Thyroid gland (tissue), 4 donors: ENCODE measurements around the gene SLC37A1. TPM values are rescaled to one million over a fixed set of nuclear protein-coding genes. Genes with fewer than 3 reads are reported as not detected.

ENCODE experiments used
- DNase-seq, 2 donors: peaks; one replicate each; pipeline ENCODE4 v3.0.0-alpha.2; 2019
- H3K27ac ChIP-seq, 3 donors: fragments of 200-600 bp; sonication (generic); 1 replicate in 2 of 3; 2 replicates in 1 of 3; pipeline ENCODE4 v1.5.1; 2016 to 2019; ENCODE audit warnings: mild to moderate bottlenecking in 1 of 3, moderate library complexity in 1 of 3
- H3K27me3 ChIP-seq: fragments of 200-600 bp; sonication (generic); one replicate; pipeline ENCODE4 v1.5.1; 2019
- H3K36me3 ChIP-seq, 2 donors: fragments of 200-600 bp; sonication (generic); one replicate each; pipeline ENCODE4 v1.5.1; 2016 to 2019
- H3K4me1 ChIP-seq, 2 donors: fragments of 200-600 bp; sonication (generic); one replicate each; pipeline ENCODE4 v1.5.1; 2017 to 2019
- H3K4me3 ChIP-seq, 3 donors: fragments of 200-600 bp; sonication (generic); replicated peaks in 1 of 3; 1 replicate in 2 of 3; 2 replicates in 1 of 3; pipeline ENCODE4 v1.5.1; 2016; ENCODE audit warnings: mild to moderate bottlenecking in 1 of 3
- H3K9me3 ChIP-seq: fragments of 200-600 bp; sonication (generic); one replicate; pipeline ENCODE4 v1.5.1; 2017
- CTCF ChIP-seq, 6 experiments: fragments of 200-600 bp in 3 of 6; fragments of 450-650 bp in 3 of 6; sonication (generic) in 3 of 6; IDR thresholded peaks; one replicate each; pipeline ENCODE4 v1.5.1; 2016 to 2019; ENCODE audit warnings: antibody characterized with exemption in 6 of 6, mild to moderate bottlenecking in 2 of 6, inconsistent platforms in 1 of 6, moderate library complexity in 1 of 6
- POLR2A ChIP-seq, 2 donors: fragments of 450-650 bp; IDR thresholded peaks; one replicate each; pipeline ENCODE4 v1.6.1; 2017; ENCODE audit warnings: antibody characterized with exemption in 2 of 2, mild to moderate bottlenecking in 2 of 2, moderate library complexity in 1 of 2
- WGBS, 2 donors: methylation state at CpG; one replicate each; pipeline ENCODE4 v1.1.5; 2017; 5-methylcytosine and 5-hydroxymethylcytosine counted together
- intact Hi-C: fragments of 100-400 bp; cut with DNase I; formaldehyde crosslinking; loops from one replicate; pipeline ENCODE4 v1.15.1; 2023
- total RNA-seq, 4 donors: library from RNA; depleted of rRNA; stranded (reverse); fragments of >200 nt; gene quantifications; one replicate each; pipeline ENCODE4 v1.2.3, GENCODE V29; 2016

The SLC37A1 gene
- total RNA-seq, 4 donors from 2014 or later: 26.1 to 37.9 (median 34.9) TPM

GRCh38 chr21:42524341-42525028 is 10.8 kb downstream of the SLC37A1 start:
- DNase-seq: peak; percentile 88 to 91
- H3K27me3 ChIP-seq: no peaks in the 10 kb centered on the region
- peaks cover 42 to 62% of the 10 kb centered on the region in 2 donors for H3K4me1 ChIP-seq
- intact Hi-C loops: no loop called here
- no peaks in the 10 kb centered on the region for H3K9me3 ChIP-seq
- H3K4me3 ChIP-seq: no peak overlapping the region
- peak in 1 of 2 donors; percentile 49 for TF ChIP-seq POLR2A (IDR thresholded peaks at IDR 0.05)
- no peak for TF ChIP-seq CTCF (IDR thresholded peaks at IDR 0.05)
- 11 to 19% methylated on average over 17 of the region's 17 CpGs for WGBS, 2 donors
- H3K36me3 ChIP-seq: no peaks in the 10 kb centered on the region
- H3K27ac ChIP-seq: peak overlapping the region; percentile 87 to 94 (median 91)

GRCh38 chr21:42525029-42525581 is 11.5 kb downstream of the SLC37A1 start:
- TF ChIP-seq CTCF (IDR thresholded peaks at IDR 0.05): no peak
- peak in 1 of 2 donors; percentile 20 for TF ChIP-seq POLR2A (IDR thresholded peaks at IDR 0.05)
- H3K27me3 ChIP-seq: no peaks in the 10 kb centered on the region
- H3K9me3 ChIP-seq: no peaks in the 10 kb centered on the region
- no peaks in the 10 kb centered on the region for H3K36me3 ChIP-seq
- DNase-seq: peak; percentile 43 to 50
- intact Hi-C loops: no loop called here
- H3K4me3 ChIP-seq: no peak overlapping the region
- peaks cover 42 to 57% of the 10 kb centered on the region in 2 donors for H3K4me1 ChIP-seq
- H3K27ac ChIP-seq: peak overlapping the region; percentile 87 to 94 (median 91)
- 31 to 38% methylated on average over 15 of the region's 15 CpGs for WGBS, 2 donors

- no peak overlapping the region for H3K4me3 ChIP-seq
- DNase-seq: no peak
- TF ChIP-seq POLR2A (IDR thresholded peaks at IDR 0.05): no peak
- no peak for TF ChIP-seq CTCF (IDR thresholded peaks at IDR 0.05)
- peaks cover 46 to 61% of the 10 kb centered on the region in 2 donors for H3K4me1 ChIP-seq
- H3K27ac ChIP-seq: peak overlapping the region; percentile 87 to 94 (median 91)
- H3K9me3 ChIP-seq: no peaks in the 10 kb centered on the region
- H3K27me3 ChIP-seq: no peaks in the 10 kb centered on the region
- WGBS, 2 donors: 60 to 65% methylated on average over 9 of the region's 9 CpGs
- intact Hi-C loops: no loop called here
- H3K36me3 ChIP-seq: no peaks in the 10 kb centered on the region
These were observed 12.2 kb downstream of the SLC37A1 start for GRCh38 chr21:42525676-42526378.

- WGBS, 2 donors: 25 to 30% methylated on average over 9 of the region's 9 CpGs
- no peaks in the 10 kb centered on the region for H3K27me3 ChIP-seq
- peaks cover 50 to 66% of the 10 kb centered on the region in 2 donors for H3K4me1 ChIP-seq
- no peaks in the 10 kb centered on the region for H3K36me3 ChIP-seq
- TF ChIP-seq CTCF (IDR thresholded peaks at IDR 0.05) (no peak), POLR2A (IDR thresholded peaks at IDR 0.05) (no peak)
- no peak overlapping the region for H3K4me3 ChIP-seq
- intact Hi-C loops: no loop called here
- H3K9me3 ChIP-seq: no peaks in the 10 kb centered on the region
- peak; percentile 87 to 89 for DNase-seq
- peak overlapping the region; percentile 87 to 94 (median 91) for H3K27ac ChIP-seq
These were observed 12.7 kb downstream of the SLC37A1 start for GRCh38 chr21:42526379-42526727.

GRCh38 chr21:42527127-42527488 is 13.5 kb downstream of the SLC37A1 start:
- Histone ChIP-seq H3K27me3 (no peaks in the 10 kb centered on the region), H3K4me1 (peaks cover 57 to 74% of the 10 kb centered on the region in 2 donors), H3K4me3 (no peak overlapping the region), H3K27ac (peak overlapping the region; percentile 87 to 94 (median 91)), H3K9me3 (no peaks in the 10 kb centered on the region), H3K36me3 (no peaks in the 10 kb centered on the region)
- no peak for TF ChIP-seq POLR2A (IDR thresholded peaks at IDR 0.05)
- TF ChIP-seq CTCF (IDR thresholded peaks at IDR 0.05): no peak
- DNase-seq: no peak
- intact Hi-C loops: no loop called here
- 94 to 96% methylated on average over 8 of the region's 8 CpGs for WGBS, 2 donors
